Measurements from ENCODE around the gene FGF1.

Gene FGF1

GRCh38 chr5:142685418-142686209 is at the start of gene FGF1:
Gene FGF1, minus strand, starts transcription at chr5:142686090. Its CDS starts 71,963 bp downstream, at chr5:142614127.
- DNase-seq (ENCODE audit: low read depth in 2 of 2): no peak

- no peak for DNase-seq (ENCODE audit: low read depth in 2 of 2)
Observed at GRCh38 chr5:142727735-142728047, 41.8 kb upstream of the FGF1 start.

- DNase-seq (ENCODE audit: low read depth in 2 of 2): no peak
Observed at GRCh38 chr5:142726188-142726731, 40.4 kb upstream of the FGF1 start.

- DNase-seq (ENCODE audit: low read depth in 2 of 2): no peak
Observed at GRCh38 chr5:142725231-142726187, 39.6 kb upstream of the FGF1 start.

GRCh38 chr5:142724821-142725220 is 38.9 kb upstream of the FGF1 start:
- no peak for DNase-seq (ENCODE audit: low read depth in 2 of 2)

GRCh38 chr5:142722896-142723295 is 37.0 kb upstream of the FGF1 start:
- no peak for DNase-seq (ENCODE audit: low read depth in 2 of 2)

- no peak for DNase-seq (ENCODE audit: low read depth in 2 of 2)
Observed at GRCh38 chr5:142722146-142722545, 36.3 kb upstream of the FGF1 start.

- no peak for DNase-seq (ENCODE audit: low read depth in 2 of 2)
Observed at GRCh38 chr5:142720641-142721271, 34.9 kb upstream of the FGF1 start.

- DNase-seq (ENCODE audit: low read depth in 2 of 2): no peak
Observed at GRCh38 chr5:142719836-142720370, 34.0 kb upstream of the FGF1 start.

- no peak for DNase-seq (ENCODE audit: low read depth in 2 of 2)
Observed at GRCh38 chr5:142717582-142718215, 31.8 kb upstream of the FGF1 start.

- peak in 1 of 2 donors; percentile 9 for DNase-seq (ENCODE audit: low read depth in 2 of 2)
Observed at GRCh38 chr5:142716963-142717362, 31.1 kb upstream of the FGF1 start.

- no peak for DNase-seq (ENCODE audit: low read depth in 2 of 2)
Observed at GRCh38 chr5:142715291-142715690, 29.4 kb upstream of the FGF1 start.

- peak; percentile 71 to 84 for DNase-seq (ENCODE audit: low read depth in 2 of 2)
Observed at GRCh38 chr5:142713121-142713706, 27.3 kb upstream of the FGF1 start.

- DNase-seq (ENCODE audit: low read depth in 2 of 2): no peak
Observed at GRCh38 chr5:142703153-142703552, 17.3 kb upstream of the FGF1 start.

GRCh38 chr5:142701673-142702311 is 15.9 kb upstream of the FGF1 start:
- DNase-seq (ENCODE audit: low read depth in 2 of 2): no peak

GRCh38 chr5:142700566-142700965 is 14.7 kb upstream of the FGF1 start:
- no peak for DNase-seq (ENCODE audit: low read depth in 2 of 2)

- DNase-seq (ENCODE audit: low read depth in 2 of 2): peak; percentile 40 to 65
Observed at GRCh38 chr5:142699184-142699720, 13.4 kb upstream of the FGF1 start.

GRCh38 chr5:142698447-142699183 is 12.7 kb upstream of the FGF1 start:
- DNase-seq (ENCODE audit: low read depth in 2 of 2): no peak
